HepG2 (cell line): ENCODE measurements around the gene IL33. TPM values are rescaled to one million over a fixed set of nuclear protein-coding genes. Genes with fewer than 3 reads are reported as not detected.
A peak's percentile ranks its signal among the peaks of the same experiment; 100 is the strongest.

Experiments
- CHCHD3 ChIP-seq: sonication (generic); formaldehyde crosslinking; IDR thresholded peaks from 2 replicates; pipeline ENCODE4 v1.8.0; 2022; ENCODE audit warnings: mild to moderate bottlenecking, missing genetic modification reagents, moderate library complexity
- HDAC1 ChIP-seq: sonication (generic); formaldehyde crosslinking; IDR thresholded peaks from 2 replicates; pipeline ENCODE4 v1.5.1; 2020; ENCODE audit warnings: mild to moderate bottlenecking, missing genetic modification reagents
- HIVEP1 ChIP-seq: sonication (generic); formaldehyde crosslinking; IDR thresholded peaks from 2 replicates; pipeline ENCODE4 v1.4.0; 2020; ENCODE audit warnings: mild to moderate bottlenecking, missing genetic modification reagents
- HNRNPH1 ChIP-seq: fragments of 200-400 bp; formaldehyde crosslinking; optimal IDR thresholded peaks from 2 replicates; pipeline ENCODE3; 2017; ENCODE audit warnings: mild to moderate bottlenecking, low read depth, low read length
- KDM2A ChIP-seq: sonication (generic); formaldehyde crosslinking; IDR thresholded peaks from 2 replicates; pipeline ENCODE4 v1.4.0; 2020; ENCODE audit warnings: low read depth, missing genetic modification reagents, borderline replicate concordance
- ONECUT2 ChIP-seq: sonication (generic); formaldehyde crosslinking; IDR thresholded peaks from 2 replicates; pipeline ENCODE4 v1.4.0; 2020; ENCODE audit warnings: missing genetic modification reagents
- SMARCC2 ChIP-seq: fragments of 450-650 bp; IDR thresholded peaks from 2 replicates; pipeline ENCODE4 v1.6.1; 2017; ENCODE audit warnings: antibody characterized with exemption, mild to moderate bottlenecking
- WIZ ChIP-seq: sonication (generic); formaldehyde crosslinking; IDR thresholded peaks from 2 replicates; pipeline ENCODE4 v1.5.1; 2020; ENCODE audit warnings: mild to moderate bottlenecking, missing genetic modification reagents
- ZNF121 ChIP-seq: sonication (generic); formaldehyde crosslinking; IDR thresholded peaks from 2 replicates; pipeline ENCODE4 v1.5.0; 2020; ENCODE audit warnings: mild to moderate bottlenecking, missing genetic modification reagents
- ZNF367 ChIP-seq: sonication (generic); formaldehyde crosslinking; IDR thresholded peaks from 2 replicates; pipeline ENCODE4 v1.4.0; 2020; ENCODE audit warnings: missing genetic modification reagents, borderline replicate concordance
- ZNF749 ChIP-seq: sonication (generic); formaldehyde crosslinking; IDR thresholded peaks from 2 replicates; pipeline ENCODE4 v1.8.0; 2022; ENCODE audit warnings: mild to moderate bottlenecking, missing genetic modification reagents, moderate library complexity, borderline replicate concordance
- ZNF83 ChIP-seq: sonication (generic); formaldehyde crosslinking; IDR thresholded peaks from 2 replicates; pipeline ENCODE4 v1.4.0; 2020; ENCODE audit warnings: missing genetic modification reagents, mild to moderate bottlenecking, borderline replicate concordance
- polyA plus RNA-seq, 8 experiments: library from polyadenylated mRNA; depleted of rRNA in 3 of 8; stranded (reverse) in 7 of 8; unstranded in 1 of 8; fragments of >200 nt; fragmentation: Illumina TruSeq in 4 of 8; extraction: Trizol in 4 of 8; gene quantifications; 2 replicates each; pipeline versions ENCODE4 v1.2.1 to v1.2.3, GENCODE V29; 2011 to 2016; ENCODE audit warnings: low read depth in 4 of 8, missing spikeins in 1 of 8, mixed read lengths in 1 of 8; ENCODE audit not compliant: insufficient read depth in 1 of 8
- total RNA-seq, 5 experiments: library from RNA; depleted of rRNA; stranded (reverse); fragments of >200 nt; fragmentation: Illumina TruSeq; extraction: Trizol; gene quantifications; 2 replicates each; pipeline ENCODE4 v1.2.3, GENCODE V29; 2016; ENCODE audit warnings: low read depth in 1 of 5
- TF ChIP-seq, protein P1 (sequence below): sonication (generic); formaldehyde crosslinking; IDR thresholded peaks from 2 replicates; pipeline ENCODE4 v1.9.0; 2021; ENCODE audit warnings: mild to moderate bottlenecking, missing genetic modification reagents
- TF ChIP-seq, protein P2 (sequence below): IDR thresholded peaks from 2 replicates; pipeline ENCODE4 v1.6.1; 2016; ENCODE audit warnings: missing compliant biosample characterization, missing genetic modification reagents, borderline replicate concordance
- TF ChIP-seq, protein P3 (sequence below), 2 experiments: sonication (generic) in 1 of 2; formaldehyde crosslinking in 1 of 2; IDR thresholded peaks; 2 replicates each; pipeline versions ENCODE4 v1.4.0 to v1.6.1; 2016 to 2020; ENCODE audit warnings: borderline replicate concordance in 1 of 2, low read depth in 1 of 2, mild to moderate bottlenecking in 1 of 2, missing genetic modification reagents in 1 of 2
- TF ChIP-seq, protein P4 (sequence below): IDR thresholded peaks from 2 replicates; pipeline ENCODE4 v1.6.1; 2016

IL33 gene
- total and polyA plus RNA-seq, 2 of the 13 experiments (the other 11 are each of a cell fraction or from before 2014, with no cell fraction given), result 0.05 TPM; not detected in 1

DNA sequence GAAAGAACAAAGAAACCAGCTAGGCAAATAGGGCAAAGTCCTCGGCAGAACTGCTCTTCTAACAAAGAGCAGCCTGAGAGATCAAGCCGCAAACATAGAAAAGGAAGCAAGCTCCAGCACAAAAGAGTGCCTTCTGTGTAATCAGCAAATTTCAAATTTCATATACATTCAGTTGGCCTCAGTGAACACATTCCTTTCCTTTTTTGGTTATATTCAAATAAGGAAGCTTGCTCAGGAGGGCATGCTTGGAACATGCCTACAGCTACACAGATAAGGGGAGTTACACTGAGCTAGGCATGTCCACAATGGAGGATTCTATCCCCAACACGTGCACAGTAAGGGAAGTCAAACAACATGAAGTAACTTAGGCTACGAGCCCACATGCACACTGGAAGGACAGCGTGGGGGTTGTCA, 23.4 kb downstream of the IL33 start (continued):
- TF ChIP-seq, protein P1, sequence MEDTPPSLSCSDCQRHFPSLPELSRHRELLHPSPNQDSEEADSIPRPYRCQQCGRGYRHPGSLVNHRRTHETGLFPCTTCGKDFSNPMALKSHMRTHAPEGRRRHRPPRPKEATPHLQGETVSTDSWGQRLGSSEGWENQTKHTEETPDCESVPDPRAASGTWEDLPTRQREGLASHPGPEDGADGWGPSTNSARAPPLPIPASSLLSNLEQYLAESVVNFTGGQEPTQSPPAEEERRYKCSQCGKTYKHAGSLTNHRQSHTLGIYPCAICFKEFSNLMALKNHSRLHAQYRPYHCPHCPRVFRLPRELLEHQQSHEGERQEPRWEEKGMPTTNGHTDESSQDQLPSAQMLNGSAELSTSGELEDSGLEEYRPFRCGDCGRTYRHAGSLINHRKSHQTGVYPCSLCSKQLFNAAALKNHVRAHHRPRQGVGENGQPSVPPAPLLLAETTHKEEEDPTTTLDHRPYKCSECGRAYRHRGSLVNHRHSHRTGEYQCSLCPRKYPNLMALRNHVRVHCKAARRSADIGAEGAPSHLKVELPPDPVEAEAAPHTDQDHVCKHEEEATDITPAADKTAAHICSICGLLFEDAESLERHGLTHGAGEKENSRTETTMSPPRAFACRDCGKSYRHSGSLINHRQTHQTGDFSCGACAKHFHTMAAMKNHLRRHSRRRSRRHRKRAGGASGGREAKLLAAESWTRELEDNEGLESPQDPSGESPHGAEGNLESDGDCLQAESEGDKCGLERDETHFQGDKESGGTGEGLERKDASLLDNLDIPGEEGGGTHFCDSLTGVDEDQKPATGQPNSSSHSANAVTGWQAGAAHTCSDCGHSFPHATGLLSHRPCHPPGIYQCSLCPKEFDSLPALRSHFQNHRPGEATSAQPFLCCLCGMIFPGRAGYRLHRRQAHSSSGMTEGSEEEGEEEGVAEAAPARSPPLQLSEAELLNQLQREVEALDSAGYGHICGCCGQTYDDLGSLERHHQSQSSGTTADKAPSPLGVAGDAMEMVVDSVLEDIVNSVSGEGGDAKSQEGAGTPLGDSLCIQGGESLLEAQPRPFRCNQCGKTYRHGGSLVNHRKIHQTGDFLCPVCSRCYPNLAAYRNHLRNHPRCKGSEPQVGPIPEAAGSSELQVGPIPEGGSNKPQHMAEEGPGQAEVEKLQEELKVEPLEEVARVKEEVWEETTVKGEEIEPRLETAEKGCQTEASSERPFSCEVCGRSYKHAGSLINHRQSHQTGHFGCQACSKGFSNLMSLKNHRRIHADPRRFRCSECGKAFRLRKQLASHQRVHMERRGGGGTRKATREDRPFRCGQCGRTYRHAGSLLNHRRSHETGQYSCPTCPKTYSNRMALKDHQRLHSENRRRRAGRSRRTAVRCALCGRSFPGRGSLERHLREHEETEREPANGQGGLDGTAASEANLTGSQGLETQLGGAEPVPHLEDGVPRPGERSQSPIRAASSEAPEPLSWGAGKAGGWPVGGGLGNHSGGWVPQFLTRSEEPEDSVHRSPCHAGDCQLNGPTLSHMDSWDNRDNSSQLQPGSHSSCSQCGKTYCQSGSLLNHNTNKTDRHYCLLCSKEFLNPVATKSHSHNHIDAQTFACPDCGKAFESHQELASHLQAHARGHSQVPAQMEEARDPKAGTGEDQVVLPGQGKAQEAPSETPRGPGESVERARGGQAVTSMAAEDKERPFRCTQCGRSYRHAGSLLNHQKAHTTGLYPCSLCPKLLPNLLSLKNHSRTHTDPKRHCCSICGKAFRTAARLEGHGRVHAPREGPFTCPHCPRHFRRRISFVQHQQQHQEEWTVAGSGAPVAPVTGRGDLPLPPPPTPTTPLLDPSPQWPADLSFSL (CRISPR knock-in tag), result no peak
- TF ChIP-seq ZNF749 (CRISPR knock-in tag) (no peak), ONECUT2 (CRISPR knock-in tag) (no peak), HDAC1 (CRISPR knock-in tag) (peak; percentile 22; the same call in 1 of the 2 replicates), HNRNPH1 (no peak), CHCHD3 (CRISPR knock-in tag) (no peak), SMARCC2 (no peak), ZNF83 (CRISPR knock-in tag) (no peak), WIZ (CRISPR knock-in tag) (0 out of 2 replicates have a peak, but pooled peaks have one; percentile 66), HIVEP1 (no peak), KDM2A (CRISPR knock-in tag) (0 out of 2 replicates have a peak, but pooled peaks have one; percentile 36), ZNF367 (CRISPR knock-in tag) (no peak), ZNF121 (CRISPR knock-in tag) (no peak)
- TF ChIP-seq, protein P2, sequence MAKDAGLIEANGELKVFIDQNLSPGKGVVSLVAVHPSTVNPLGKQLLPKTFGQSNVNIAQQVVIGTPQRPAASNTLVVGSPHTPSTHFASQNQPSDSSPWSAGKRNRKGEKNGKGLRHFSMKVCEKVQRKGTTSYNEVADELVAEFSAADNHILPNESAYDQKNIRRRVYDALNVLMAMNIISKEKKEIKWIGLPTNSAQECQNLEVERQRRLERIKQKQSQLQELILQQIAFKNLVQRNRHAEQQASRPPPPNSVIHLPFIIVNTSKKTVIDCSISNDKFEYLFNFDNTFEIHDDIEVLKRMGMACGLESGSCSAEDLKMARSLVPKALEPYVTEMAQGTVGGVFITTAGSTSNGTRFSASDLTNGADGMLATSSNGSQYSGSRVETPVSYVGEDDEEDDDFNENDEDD, result peak; percentile 75; the same call in 1 of the 2 replicates
- TF ChIP-seq, protein P3, sequence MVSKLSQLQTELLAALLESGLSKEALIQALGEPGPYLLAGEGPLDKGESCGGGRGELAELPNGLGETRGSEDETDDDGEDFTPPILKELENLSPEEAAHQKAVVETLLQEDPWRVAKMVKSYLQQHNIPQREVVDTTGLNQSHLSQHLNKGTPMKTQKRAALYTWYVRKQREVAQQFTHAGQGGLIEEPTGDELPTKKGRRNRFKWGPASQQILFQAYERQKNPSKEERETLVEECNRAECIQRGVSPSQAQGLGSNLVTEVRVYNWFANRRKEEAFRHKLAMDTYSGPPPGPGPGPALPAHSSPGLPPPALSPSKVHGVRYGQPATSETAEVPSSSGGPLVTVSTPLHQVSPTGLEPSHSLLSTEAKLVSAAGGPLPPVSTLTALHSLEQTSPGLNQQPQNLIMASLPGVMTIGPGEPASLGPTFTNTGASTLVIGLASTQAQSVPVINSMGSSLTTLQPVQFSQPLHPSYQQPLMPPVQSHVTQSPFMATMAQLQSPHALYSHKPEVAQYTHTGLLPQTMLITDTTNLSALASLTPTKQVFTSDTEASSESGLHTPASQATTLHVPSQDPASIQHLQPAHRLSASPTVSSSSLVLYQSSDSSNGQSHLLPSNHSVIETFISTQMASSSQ (IDR thresholded peaks at IDR 0.05; ENCODE audit: low read depth), result 0 out of 2 replicates have a peak, but pooled peaks have one; percentile 21
- TF ChIP-seq, protein P3 (CRISPR knock-in tag; IDR thresholded peaks at IDR 0.05; ENCODE audit: borderline replicate concordance), result no peak
- TF ChIP-seq, protein P4, sequence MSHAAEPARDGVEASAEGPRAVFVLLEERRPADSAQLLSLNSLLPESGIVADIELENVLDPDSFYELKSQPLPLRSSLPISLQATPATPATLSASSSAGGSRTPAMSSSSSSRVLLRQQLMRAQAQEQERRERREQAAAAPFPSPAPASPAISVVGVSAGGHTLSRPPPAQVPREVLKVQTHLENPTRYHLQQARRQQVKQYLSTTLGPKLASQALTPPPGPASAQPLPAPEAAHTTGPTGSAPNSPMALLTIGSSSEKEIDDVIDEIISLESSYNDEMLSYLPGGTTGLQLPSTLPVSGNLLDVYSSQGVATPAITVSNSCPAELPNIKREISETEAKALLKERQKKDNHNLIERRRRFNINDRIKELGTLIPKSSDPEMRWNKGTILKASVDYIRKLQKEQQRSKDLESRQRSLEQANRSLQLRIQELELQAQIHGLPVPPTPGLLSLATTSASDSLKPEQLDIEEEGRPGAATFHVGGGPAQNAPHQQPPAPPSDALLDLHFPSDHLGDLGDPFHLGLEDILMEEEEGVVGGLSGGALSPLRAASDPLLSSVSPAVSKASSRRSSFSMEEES (CRISPR knock-in tag), result peak; percentile 63; the same call in 1 of the 2 replicates
